Measurements from ENCODE around the gene MEG3. TPM values are rescaled to one million over a fixed set of nuclear protein-coding genes. Genes with fewer than 3 reads are reported as not detected.
A peak's percentile ranks its signal among the peaks of the same experiment; 100 is the strongest.

MEG3 gene
- total RNA-seq, 1 experiment from 2014 or later = 338 TPM

DNA sequence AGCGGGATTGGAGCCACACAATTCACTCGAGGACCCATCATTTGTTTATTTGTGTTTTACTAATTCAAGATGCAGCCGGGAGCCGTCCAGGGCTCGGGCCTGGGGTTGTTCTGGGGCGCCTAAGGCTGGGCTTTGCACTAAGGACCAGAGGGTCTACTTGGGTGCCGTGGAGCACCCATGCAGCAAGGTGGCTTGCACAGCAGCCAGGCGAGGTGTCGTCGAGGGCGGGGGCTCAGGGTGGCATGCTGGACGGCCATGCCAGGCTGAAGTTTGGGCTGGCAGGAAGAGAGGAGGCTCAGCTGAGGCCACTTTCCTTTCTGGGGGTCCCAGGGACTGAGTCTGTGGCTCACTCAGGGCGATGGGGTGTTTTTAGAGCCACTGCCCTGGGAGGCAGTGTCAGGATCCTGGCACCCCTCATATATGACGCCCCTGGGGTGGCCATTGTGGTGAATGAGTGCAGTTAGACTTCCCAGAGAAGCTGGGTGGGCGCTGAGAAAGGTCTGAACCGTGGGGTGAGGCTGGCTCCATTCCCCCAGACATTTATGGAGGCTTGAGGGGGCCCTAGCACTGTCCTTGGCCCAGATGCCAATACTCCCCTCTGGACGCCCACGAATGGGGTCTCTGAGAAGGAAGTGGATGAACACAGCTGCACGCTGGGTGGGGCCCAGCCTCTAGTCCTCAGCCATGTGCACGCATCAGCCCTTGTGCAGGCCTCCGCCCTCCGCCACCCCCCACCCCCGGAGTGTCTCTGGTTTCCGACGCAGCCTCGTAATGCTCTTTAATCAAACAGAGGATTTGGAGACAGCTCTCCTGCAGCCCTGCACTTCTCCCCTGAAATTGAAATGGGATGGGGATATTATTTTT, 11.3 kb downstream of the MEG3 start:
- DNase-seq (ENCODE audit: low spot score) (no peak), ATAC-seq (no peak)
- H3K9me3 Mint-ChIP-seq = 0 out of 2 replicates have a peak, but pooled peaks cover 4% of the 10 kb centered on the region
- H3K4me3 Mint-ChIP-seq = no peak overlapping the region
- peaks cover 33% of the 10 kb centered on the region for H3K36me3 Mint-ChIP-seq
- peak overlapping the region; percentile 50; the same call in 1 of the 2 replicates for H3K27ac Mint-ChIP-seq
- TF ChIP-seq, protein P1, sequence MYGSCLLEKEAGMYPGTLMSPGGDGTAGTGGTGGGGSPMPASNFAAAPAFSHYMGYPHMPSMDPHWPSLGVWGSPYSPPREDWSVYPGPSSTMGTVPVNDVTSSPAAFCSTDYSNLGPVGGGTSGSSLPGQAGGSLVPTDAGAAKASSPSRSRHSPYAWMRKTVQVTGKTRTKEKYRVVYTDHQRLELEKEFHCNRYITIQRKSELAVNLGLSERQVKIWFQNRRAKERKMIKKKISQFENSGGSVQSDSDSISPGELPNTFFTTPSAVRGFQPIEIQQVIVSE (CRISPR knock-in tag; IDR thresholded peaks at IDR 0.05; ENCODE audit: borderline replicate concordance) = no peak
- TF ChIP-seq FOXJ3 (CRISPR knock-in tag; IDR thresholded peaks at IDR 0.05; ENCODE audit: borderline replicate concordance) (no peak), GTF2I (CRISPR knock-in tag; conservative IDR thresholded peaks at IDR 0.05) (no peak), EMX1 (CRISPR knock-in tag; IDR thresholded peaks at IDR 0.05) (no peak), NR1H2 (CRISPR knock-in tag; IDR thresholded peaks at IDR 0.05) (no peak), ZNF416 (CRISPR knock-in tag; IDR thresholded peaks at IDR 0.05) (no peak)
- TF ChIP-seq, protein P2, sequence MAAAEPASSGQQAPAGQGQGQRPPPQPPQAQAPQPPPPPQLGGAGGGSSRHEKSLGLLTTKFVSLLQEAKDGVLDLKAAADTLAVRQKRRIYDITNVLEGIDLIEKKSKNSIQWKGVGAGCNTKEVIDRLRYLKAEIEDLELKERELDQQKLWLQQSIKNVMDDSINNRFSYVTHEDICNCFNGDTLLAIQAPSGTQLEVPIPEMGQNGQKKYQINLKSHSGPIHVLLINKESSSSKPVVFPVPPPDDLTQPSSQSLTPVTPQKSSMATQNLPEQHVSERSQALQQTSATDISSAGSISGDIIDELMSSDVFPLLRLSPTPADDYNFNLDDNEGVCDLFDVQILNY (CRISPR knock-in tag; IDR thresholded peaks at IDR 0.05) = no peak
- TF ChIP-seq, protein P3, sequence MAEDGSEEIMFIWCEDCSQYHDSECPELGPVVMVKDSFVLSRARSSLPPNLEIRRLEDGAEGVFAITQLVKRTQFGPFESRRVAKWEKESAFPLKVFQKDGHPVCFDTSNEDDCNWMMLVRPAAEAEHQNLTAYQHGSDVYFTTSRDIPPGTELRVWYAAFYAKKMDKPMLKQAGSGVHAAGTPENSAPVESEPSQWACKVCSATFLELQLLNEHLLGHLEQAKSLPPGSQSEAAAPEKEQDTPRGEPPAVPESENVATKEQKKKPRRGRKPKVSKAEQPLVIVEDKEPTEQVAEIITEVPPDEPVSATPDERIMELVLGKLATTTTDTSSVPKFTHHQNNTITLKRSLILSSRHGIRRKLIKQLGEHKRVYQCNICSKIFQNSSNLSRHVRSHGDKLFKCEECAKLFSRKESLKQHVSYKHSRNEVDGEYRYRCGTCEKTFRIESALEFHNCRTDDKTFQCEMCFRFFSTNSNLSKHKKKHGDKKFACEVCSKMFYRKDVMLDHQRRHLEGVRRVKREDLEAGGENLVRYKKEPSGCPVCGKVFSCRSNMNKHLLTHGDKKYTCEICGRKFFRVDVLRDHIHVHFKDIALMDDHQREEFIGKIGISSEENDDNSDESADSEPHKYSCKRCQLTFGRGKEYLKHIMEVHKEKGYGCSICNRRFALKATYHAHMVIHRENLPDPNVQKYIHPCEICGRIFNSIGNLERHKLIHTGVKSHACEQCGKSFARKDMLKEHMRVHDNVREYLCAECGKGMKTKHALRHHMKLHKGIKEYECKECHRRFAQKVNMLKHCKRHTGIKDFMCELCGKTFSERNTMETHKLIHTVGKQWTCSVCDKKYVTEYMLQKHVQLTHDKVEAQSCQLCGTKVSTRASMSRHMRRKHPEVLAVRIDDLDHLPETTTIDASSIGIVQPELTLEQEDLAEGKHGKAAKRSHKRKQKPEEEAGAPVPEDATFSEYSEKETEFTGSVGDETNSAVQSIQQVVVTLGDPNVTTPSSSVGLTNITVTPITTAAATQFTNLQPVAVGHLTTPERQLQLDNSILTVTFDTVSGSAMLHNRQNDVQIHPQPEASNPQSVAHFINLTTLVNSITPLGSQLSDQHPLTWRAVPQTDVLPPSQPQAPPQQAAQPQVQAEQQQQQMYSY (CRISPR knock-in tag; IDR thresholded peaks at IDR 0.05) = no peak
- TF ChIP-seq, protein P4, sequence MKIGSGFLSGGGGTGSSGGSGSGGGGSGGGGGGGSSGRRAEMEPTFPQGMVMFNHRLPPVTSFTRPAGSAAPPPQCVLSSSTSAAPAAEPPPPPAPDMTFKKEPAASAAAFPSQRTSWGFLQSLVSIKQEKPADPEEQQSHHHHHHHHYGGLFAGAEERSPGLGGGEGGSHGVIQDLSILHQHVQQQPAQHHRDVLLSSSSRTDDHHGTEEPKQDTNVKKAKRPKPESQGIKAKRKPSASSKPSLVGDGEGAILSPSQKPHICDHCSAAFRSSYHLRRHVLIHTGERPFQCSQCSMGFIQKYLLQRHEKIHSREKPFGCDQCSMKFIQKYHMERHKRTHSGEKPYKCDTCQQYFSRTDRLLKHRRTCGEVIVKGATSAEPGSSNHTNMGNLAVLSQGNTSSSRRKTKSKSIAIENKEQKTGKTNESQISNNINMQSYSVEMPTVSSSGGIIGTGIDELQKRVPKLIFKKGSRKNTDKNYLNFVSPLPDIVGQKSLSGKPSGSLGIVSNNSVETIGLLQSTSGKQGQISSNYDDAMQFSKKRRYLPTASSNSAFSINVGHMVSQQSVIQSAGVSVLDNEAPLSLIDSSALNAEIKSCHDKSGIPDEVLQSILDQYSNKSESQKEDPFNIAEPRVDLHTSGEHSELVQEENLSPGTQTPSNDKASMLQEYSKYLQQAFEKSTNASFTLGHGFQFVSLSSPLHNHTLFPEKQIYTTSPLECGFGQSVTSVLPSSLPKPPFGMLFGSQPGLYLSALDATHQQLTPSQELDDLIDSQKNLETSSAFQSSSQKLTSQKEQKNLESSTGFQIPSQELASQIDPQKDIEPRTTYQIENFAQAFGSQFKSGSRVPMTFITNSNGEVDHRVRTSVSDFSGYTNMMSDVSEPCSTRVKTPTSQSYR (CRISPR knock-in tag; IDR thresholded peaks at IDR 0.05) = no peak
- CTCF ChIA-PET = no interaction called here
- H3K27me3 Mint-ChIP-seq (ENCODE audit: low read depth) = 0 out of 2 replicates have a peak, but pooled peaks cover 5% of the 10 kb centered on the region
- H3K4me1 Mint-ChIP-seq = peaks cover 47% of the 10 kb centered on the region
- POLR2A ChIA-PET = no interaction called here

DNA sequence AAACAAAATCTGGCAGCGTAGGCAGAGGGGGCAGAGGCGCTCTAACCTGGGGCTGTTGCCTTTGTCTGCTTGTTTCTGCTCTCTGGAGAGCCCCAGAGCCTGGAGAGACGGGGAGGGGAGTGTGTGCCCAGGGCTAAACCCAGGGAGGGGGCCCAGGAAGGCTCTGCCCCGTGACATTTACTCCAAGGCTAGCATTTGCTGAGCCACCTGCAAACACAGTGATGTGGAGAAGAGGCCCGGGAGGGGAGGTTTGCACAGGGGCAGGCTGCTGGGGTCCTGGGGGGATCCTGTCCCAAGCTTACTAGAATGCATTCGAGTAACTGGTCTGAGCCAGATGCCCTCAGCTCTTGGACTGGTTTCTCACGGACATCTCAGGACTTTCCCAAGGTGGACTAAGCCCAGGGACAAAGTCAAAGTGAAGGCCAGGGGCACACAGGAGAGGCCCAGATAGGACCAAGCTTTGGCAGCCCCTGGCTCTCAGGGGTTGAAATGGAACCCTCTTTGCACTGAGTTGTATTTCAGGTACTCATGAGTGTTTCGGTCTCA, 12.0 kb downstream of the MEG3 start:
- CTCF ChIA-PET = no interaction called here

More for the DNA sequence above, 12.0 kb downstream of the MEG3 start:
- H3K4me1 Mint-ChIP-seq = peaks cover 47% of the 10 kb centered on the region
- 0 out of 2 replicates have a peak, but pooled peaks cover 2% of the 10 kb centered on the region for H3K9me3 Mint-ChIP-seq
- POLR2A ChIA-PET = no interaction called here
- peaks cover 28% of the 10 kb centered on the region for H3K36me3 Mint-ChIP-seq
- ATAC-seq (no peak), DNase-seq (ENCODE audit: low spot score) (no peak)
- no peak overlapping the region for H3K27ac Mint-ChIP-seq
- no peak for TF ChIP-seq FOXJ3 (CRISPR knock-in tag; IDR thresholded peaks at IDR 0.05; ENCODE audit: borderline replicate concordance)
- TF ChIP-seq, protein P5, sequence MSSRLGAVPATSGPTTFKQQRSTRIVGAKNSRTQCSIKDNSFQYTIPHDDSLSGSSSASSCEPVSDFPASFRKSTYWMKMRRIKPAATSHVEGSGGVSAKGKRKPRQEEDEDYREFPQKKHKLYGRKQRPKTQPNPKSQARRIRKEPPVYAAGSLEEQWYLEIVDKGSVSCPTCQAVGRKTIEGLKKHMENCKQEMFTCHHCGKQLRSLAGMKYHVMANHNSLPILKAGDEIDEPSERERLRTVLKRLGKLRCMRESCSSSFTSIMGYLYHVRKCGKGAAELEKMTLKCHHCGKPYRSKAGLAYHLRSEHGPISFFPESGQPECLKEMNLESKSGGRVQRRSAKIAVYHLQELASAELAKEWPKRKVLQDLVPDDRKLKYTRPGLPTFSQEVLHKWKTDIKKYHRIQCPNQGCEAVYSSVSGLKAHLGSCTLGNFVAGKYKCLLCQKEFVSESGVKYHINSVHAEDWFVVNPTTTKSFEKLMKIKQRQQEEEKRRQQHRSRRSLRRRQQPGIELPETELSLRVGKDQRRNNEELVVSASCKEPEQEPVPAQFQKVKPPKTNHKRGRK (CRISPR knock-in tag; IDR thresholded peaks at IDR 0.05; ENCODE audit: borderline replicate concordance) = no peak
- TF ChIP-seq ZBTB21 (CRISPR knock-in tag; IDR thresholded peaks at IDR 0.05; ENCODE audit: borderline replicate concordance) = no peak
- TF ChIP-seq, protein P6, sequence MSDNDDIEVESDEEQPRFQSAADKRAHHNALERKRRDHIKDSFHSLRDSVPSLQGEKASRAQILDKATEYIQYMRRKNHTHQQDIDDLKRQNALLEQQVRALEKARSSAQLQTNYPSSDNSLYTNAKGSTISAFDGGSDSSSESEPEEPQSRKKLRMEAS (CRISPR knock-in tag; IDR thresholded peaks at IDR 0.05) = no peak
- TF ChIP-seq, protein P7, sequence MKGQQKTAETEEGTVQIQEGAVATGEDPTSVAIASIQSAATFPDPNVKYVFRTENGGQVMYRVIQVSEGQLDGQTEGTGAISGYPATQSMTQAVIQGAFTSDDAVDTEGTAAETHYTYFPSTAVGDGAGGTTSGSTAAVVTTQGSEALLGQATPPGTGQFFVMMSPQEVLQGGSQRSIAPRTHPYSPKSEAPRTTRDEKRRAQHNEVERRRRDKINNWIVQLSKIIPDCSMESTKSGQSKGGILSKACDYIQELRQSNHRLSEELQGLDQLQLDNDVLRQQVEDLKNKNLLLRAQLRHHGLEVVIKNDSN (CRISPR knock-in tag; IDR thresholded peaks at IDR 0.05) = no peak
- TF ChIP-seq HMGA2 (CRISPR knock-in tag; IDR thresholded peaks at IDR 0.05) = no peak
- TF ChIP-seq NR2C2 (CRISPR knock-in tag; IDR thresholded peaks at IDR 0.05) = no peak
- TF ChIP-seq, protein P8, sequence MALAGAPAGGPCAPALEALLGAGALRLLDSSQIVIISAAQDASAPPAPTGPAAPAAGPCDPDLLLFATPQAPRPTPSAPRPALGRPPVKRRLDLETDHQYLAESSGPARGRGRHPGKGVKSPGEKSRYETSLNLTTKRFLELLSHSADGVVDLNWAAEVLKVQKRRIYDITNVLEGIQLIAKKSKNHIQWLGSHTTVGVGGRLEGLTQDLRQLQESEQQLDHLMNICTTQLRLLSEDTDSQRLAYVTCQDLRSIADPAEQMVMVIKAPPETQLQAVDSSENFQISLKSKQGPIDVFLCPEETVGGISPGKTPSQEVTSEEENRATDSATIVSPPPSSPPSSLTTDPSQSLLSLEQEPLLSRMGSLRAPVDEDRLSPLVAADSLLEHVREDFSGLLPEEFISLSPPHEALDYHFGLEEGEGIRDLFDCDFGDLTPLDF (CRISPR knock-in tag; IDR thresholded peaks at IDR 0.05) = no peak
- no peak for TF ChIP-seq KAT7 (CRISPR knock-in tag; IDR thresholded peaks at IDR 0.05; ENCODE audit: borderline replicate concordance)
- no peak for TF ChIP-seq ESRRA (CRISPR knock-in tag; IDR thresholded peaks at IDR 0.05; ENCODE audit: borderline replicate concordance)
- TF ChIP-seq ZNF138 (CRISPR knock-in tag; conservative IDR thresholded peaks at IDR 0.05) = no peak
- no peak for TF ChIP-seq TEAD4 (CRISPR knock-in tag; IDR thresholded peaks at IDR 0.05)
- no peak for TF ChIP-seq NFATC4 (CRISPR knock-in tag; IDR thresholded peaks at IDR 0.05)
- no peak for TF ChIP-seq NR3C1 (CRISPR knock-in tag; conservative IDR thresholded peaks at IDR 0.05; ENCODE audit: low read depth)
- H3K4me3 Mint-ChIP-seq = no peak overlapping the region
- H3K27me3 Mint-ChIP-seq (ENCODE audit: low read depth) = 0 out of 2 replicates have a peak, but pooled peaks cover 5% of the 10 kb centered on the region
